HepG2 (cell line): ENCODE data around the gene ALK. TPM values are rescaled to one million over a fixed set of nuclear protein-coding genes. Genes with fewer than 3 reads are reported as not detected.

Experiments
- ATAC-seq: fragments of 200-7000 bp; cut with Tn5 transposase; 3 replicates; pipeline ENCODE4 v1.9.1; 2020; ENCODE audit warnings: mild to moderate bottlenecking, moderate library complexity
- BruUV-seq: library from RNA; stranded (reverse); fragments of 400-500 nt; replicated peaks from 2 replicates; lab custom pipeline; 2021; lab: Mats Ljungman, UMichigan
- CTCF ChIA-PET: fragments of 300-600 bp; formaldehyde crosslinking; extraction: SDS; loops from one replicate; lab custom pipeline; 2021; ENCODE audit warnings: low total read pairs, inconsistent platforms, low intra/inter-chr PET ratio; lab: Yijun Ruan, JAX
- POLR2A ChIA-PET: fragments of 350-600 bp; sonication (Branson Sonifier 250); formaldehyde crosslinking; loops from one replicate; lab custom pipeline; 2020; ENCODE audit warnings: antibody characterized with exemption, inconsistent platforms; lab: Yijun Ruan, JAX
- DNase-seq: peaks from one replicate; pipeline ENCODE4 v3.0.0-alpha.2; 2015; ENCODE audit warnings: low spot score
- FAIRE-seq: peaks from 3 replicates; lab custom pipeline; 2011; peaks lifted over from hg19 to GRCh38; lab: Jason Lieb, UNC
- H2AFZ ChIP-seq: one replicate; pipeline ENCODE4 v1.6.1; 2011; ENCODE audit warnings: low read length, inconsistent platforms
- H3K27ac ChIP-seq: fragments of 300-600 bp; 3 replicates; pipeline ENCODE4 v1.8.0; 2011; ENCODE audit warnings: mixed run types, mild to moderate bottlenecking, mixed read lengths, low read length, inconsistent platforms; ENCODE audit not compliant: insufficient read depth; ENCODE audit errors: extremely low read length
- H3K27me3 ChIP-seq, 2 experiments: fragments of 200-600 bp in 1 of 2; 2 replicates in 1 of 2; 3 replicates in 1 of 2; pipeline versions ENCODE4 v1.6.0 to v1.8.0; 2011; ENCODE audit warnings: low read length in 2 of 2, mild to moderate bottlenecking in 2 of 2, moderate library complexity in 2 of 2, inconsistent platforms in 1 of 2; ENCODE audit not compliant: insufficient read depth in 2 of 2, control insufficient read depth in 1 of 2
- H3K36me3 ChIP-seq, 2 experiments: fragments of 200-600 bp in 1 of 2; replicated peaks in 1 of 2; 2 replicates in 1 of 2; 3 replicates in 1 of 2; pipeline versions ENCODE4 v1.5.1 to v1.8.0; 2011; ENCODE audit warnings: low read length in 2 of 2, inconsistent platforms in 1 of 2; ENCODE audit not compliant: insufficient read depth in 2 of 2, control insufficient read depth in 1 of 2
- H3K4me1 ChIP-seq: 2 replicates; pipeline ENCODE4 v1.5.1; 2012; ENCODE audit warnings: low read length, inconsistent platforms; ENCODE audit not compliant: insufficient read depth
- H3K4me2 ChIP-seq: 2 replicates; pipeline ENCODE4 v1.6.0; 2011; ENCODE audit warnings: low read depth, low read length, inconsistent platforms
- H3K4me3 ChIP-seq, 3 experiments: fragments of 200-600 bp in 1 of 3; sonication (generic), shearing (Covaris generic) in 1 of 3; replicated peaks in 1 of 3; 2 replicates each; pipeline ENCODE4 v1.5.1; 2011 to 2016; ENCODE audit warnings: low read length in 3 of 3, inconsistent platforms in 2 of 3, low read depth in 2 of 3, mild to moderate bottlenecking in 2 of 3, control low read depth in 1 of 3, mixed read lengths in 1 of 3; ENCODE audit not compliant: insufficient read depth in 1 of 3
- H3K79me2 ChIP-seq: one replicate; pipeline ENCODE4 v1.6.1; 2011; ENCODE audit warnings: low read length, inconsistent platforms; ENCODE audit not compliant: insufficient read depth
- H3K9ac ChIP-seq: 2 replicates; pipeline ENCODE4 v1.6.0; 2011; ENCODE audit warnings: mild to moderate bottlenecking, low read depth, low read length, inconsistent platforms; ENCODE audit not compliant: insufficient read depth
- H3K9me3 ChIP-seq: 2 replicates; pipeline ENCODE4 v1.5.1; 2012; ENCODE audit warnings: mild to moderate bottlenecking, low read length
- H4K20me1 ChIP-seq: 2 replicates; pipeline ENCODE4 v1.6.0; 2011; ENCODE audit warnings: inconsistent platforms, mild to moderate bottlenecking, low read length, moderate library complexity; ENCODE audit not compliant: insufficient read depth
- GATAD1 ChIP-seq: IDR thresholded peaks from 2 replicates; pipeline ENCODE4 v1.6.1; 2016; ENCODE audit warnings: missing genetic modification reagents, missing compliant biosample characterization
- GTF3A ChIP-seq: sonication (generic); formaldehyde crosslinking; conservative IDR thresholded peaks from 2 replicates; pipeline ENCODE4 v1.4.0; 2020; ENCODE audit warnings: mild to moderate bottlenecking, missing genetic modification reagents
- KDM1A ChIP-seq: IDR thresholded peaks from 2 replicates; pipeline ENCODE4 v1.6.1; 2016; ENCODE audit warnings: missing compliant biosample characterization
- MAFF ChIP-seq: IDR thresholded peaks from 2 replicates; pipeline ENCODE4 v1.6.1; 2011; ENCODE audit warnings: low read depth, low read length, improper control_type of control experiment
- MAFK ChIP-seq, 2 experiments: IDR thresholded peaks in 1 of 2; conservative IDR thresholded peaks in 1 of 2; 2 replicates each; pipeline ENCODE4 v1.6.1; 2011; ENCODE audit warnings: improper control_type of control experiment in 2 of 2, low read length in 2 of 2
- ZC3H4 ChIP-seq: sonication (generic); formaldehyde crosslinking; IDR thresholded peaks from 2 replicates; pipeline ENCODE4 v1.4.0; 2020; ENCODE audit warnings: missing genetic modification reagents, borderline replicate concordance
- ZNF431 ChIP-seq: sonication (generic); formaldehyde crosslinking; IDR thresholded peaks from 2 replicates; pipeline ENCODE4 v1.9.0; 2022; ENCODE audit warnings: missing genetic modification reagents, low read depth, mild to moderate bottlenecking, borderline replicate concordance
- ZNF564 ChIP-seq: sonication (generic); formaldehyde crosslinking; IDR thresholded peaks from 2 replicates; pipeline ENCODE4 v1.8.1; 2023; ENCODE audit warnings: mild to moderate bottlenecking, missing genetic modification reagents
- WGBS: methylation state at CpG from one replicate; pipeline ENCODE4 v1.1.6; 2017; ENCODE audit warnings: low lambda C conversion rate; 5-methylcytosine and 5-hydroxymethylcytosine counted together
- in situ Hi-C: cut with HindIII; loops from 2 replicates; pipeline ENCODE4 v1.10.0; 2017; ENCODE audit warnings: low pct_unique_long_range_greater_than_20kb; ENCODE audit not compliant: extremely low pct_ligation_motif_present
- intact Hi-C: fragments of 100-400 bp; cut with micrococcal nuclease; formaldehyde crosslinking; loops from one replicate; pipeline ENCODE4 v1.10.0; 2022; ENCODE audit not compliant: unreplicated experiment
- polyA plus RNA-seq, 8 experiments: library from polyadenylated mRNA; depleted of rRNA in 3 of 8; stranded (reverse) in 7 of 8; unstranded in 1 of 8; fragments of >200 nt; fragmentation: Illumina TruSeq in 4 of 8; extraction: Trizol in 4 of 8; gene quantifications; 2 replicates each; pipeline versions ENCODE4 v1.2.1 to v1.2.3, GENCODE V29; 2011 to 2016; ENCODE audit warnings: low read depth in 4 of 8, missing spikeins in 1 of 8, mixed read lengths in 1 of 8; ENCODE audit not compliant: insufficient read depth in 1 of 8
- total RNA-seq, 5 experiments: library from RNA; depleted of rRNA; stranded (reverse); fragments of >200 nt; fragmentation: Illumina TruSeq; extraction: Trizol; gene quantifications; 2 replicates each; pipeline ENCODE4 v1.2.3, GENCODE V29; 2016; ENCODE audit warnings: low read depth in 1 of 5
- TF ChIP-seq, protein P1 (sequence below): sonication (generic); formaldehyde crosslinking; IDR thresholded peaks from 2 replicates; pipeline ENCODE4 v1.8.1; 2023; ENCODE audit warnings: missing genetic modification reagents, mild to moderate bottlenecking, borderline replicate concordance
- TF ChIP-seq, protein P2 (sequence below): sonication (generic); formaldehyde crosslinking; IDR thresholded peaks from 2 replicates; pipeline ENCODE4 v1.5.0; 2020; ENCODE audit warnings: mild to moderate bottlenecking, missing genetic modification reagents, borderline replicate concordance
- TF ChIP-seq, protein P3 (sequence below): IDR thresholded peaks from 2 replicates; pipeline ENCODE4 v1.6.1; 2016; ENCODE audit warnings: missing compliant biosample characterization, missing genetic modification reagents, borderline replicate concordance

ALK gene
- total and polyA plus RNA-seq, 2 of the 13 experiments (the other 11 are each of a cell fraction or from before 2014, with no cell fraction given), result not detected

DNA sequence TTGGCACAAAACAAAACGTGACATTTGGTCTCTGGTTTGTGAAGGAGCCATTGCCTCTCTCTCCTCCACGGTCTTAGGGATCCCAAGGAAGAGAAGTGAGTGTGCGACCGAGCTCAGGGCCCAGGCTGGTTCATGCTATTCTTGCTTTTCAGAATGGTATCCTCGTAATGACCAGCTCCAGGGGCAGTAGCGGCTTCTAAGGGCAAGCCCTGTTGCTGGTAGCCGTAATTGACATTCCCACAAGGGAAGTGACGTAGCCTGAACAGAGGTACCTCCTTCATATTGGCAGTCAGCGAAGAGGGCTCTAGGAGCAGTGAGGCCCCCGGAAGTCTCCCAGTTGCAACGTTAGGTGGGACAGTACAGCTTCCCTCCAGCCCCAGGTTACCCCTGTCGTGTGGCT is 728.3 kb downstream of the ALK start:
- WGBS, result 30% methylated on average over 10 of the region's 12 CpGs
- ChIA-PET CTCF (no interaction called here), POLR2A (no interaction called here)
- BruUV-seq, result no TSS peak
- Histone ChIP-seq H3K9ac (no peak overlapping the region), H3K4me3 (no peak overlapping the region), H3K27ac (no peak overlapping the region), H2AFZ (no peak overlapping the region), H3K27me3 (peaks cover 0 to 19% of the 10 kb centered on the region in 2 experiments; a peak in 3 of 5 replicates), H3K79me2 (no peaks in the 10 kb centered on the region), H3K4me2 (no peak overlapping the region), H3K36me3 (no peaks in the 10 kb centered on the region), H3K4me1 (no peaks in the 10 kb centered on the region), H3K9me3 (no peaks in the 10 kb centered on the region), H4K20me1 (no peaks in the 10 kb centered on the region)
- TF ChIP-seq GTF3A (CRISPR knock-in tag) (no peak), KDM1A (no peak)
- TF ChIP-seq, protein P1, sequence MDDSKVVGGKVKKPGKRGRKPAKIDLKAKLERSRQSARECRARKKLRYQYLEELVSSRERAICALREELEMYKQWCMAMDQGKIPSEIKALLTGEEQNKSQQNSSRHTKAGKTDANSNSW (CRISPR knock-in tag), result no peak
- TF ChIP-seq, protein P2, sequence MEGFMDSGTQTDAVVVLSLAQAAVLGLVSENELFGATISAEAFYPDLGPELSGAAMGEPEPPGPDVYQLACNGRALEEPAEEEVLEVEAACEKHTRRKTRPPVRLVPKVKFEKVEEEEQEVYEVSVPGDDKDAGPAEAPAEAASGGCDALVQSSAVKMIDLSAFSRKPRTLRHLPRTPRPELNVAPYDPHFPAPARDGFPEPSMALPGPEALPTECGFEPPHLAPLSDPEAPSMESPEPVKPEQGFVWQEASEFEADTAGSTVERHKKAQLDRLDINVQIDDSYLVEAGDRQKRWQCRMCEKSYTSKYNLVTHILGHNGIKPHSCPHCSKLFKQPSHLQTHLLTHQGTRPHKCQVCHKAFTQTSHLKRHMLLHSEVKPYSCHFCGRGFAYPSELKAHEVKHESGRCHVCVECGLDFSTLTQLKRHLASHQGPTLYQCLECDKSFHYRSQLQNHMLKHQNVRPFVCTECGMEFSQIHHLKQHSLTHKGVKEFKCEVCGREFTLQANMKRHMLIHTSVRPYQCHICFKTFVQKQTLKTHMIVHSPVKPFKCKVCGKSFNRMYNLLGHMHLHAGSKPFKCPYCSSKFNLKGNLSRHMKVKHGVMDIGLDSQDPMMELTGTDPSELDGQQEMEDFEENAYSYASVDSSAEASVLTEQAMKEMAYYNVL (CRISPR knock-in tag), result no peak
- ATAC-seq (no peak), FAIRE-seq (no peak), DNase-seq (no peak)
- in situ Hi-C loops, result loop anchor here (5.0 kb wide), 1 partner anchor 236 kb away; no protein-coding TSS in a partner anchor
- intact Hi-C loops, result no loop called here

DNA sequence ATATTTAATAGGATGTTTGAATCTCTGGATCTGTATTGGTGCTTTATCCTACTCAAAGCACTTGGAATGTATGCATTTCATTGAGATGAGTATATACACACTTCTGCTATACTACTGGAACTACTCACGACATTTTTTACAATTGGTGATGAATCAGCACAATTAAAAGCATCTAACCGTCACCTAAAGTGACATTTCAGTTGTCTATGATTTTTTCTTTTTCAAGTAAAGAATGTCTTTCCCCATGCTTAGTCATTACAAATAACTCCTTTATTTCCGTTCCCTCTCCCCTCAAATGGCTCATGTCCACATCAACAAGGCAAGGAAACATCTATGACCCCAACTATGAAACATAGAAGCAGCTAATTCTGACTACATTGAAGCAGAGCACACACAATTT is 728.9 kb downstream of the ALK start:
- no peak overlapping the region for H2AFZ ChIP-seq
- no peak overlapping the region for H3K9ac ChIP-seq
- CTCF ChIA-PET, result no interaction called here
- FAIRE-seq, result no peak
- no peaks in the 10 kb centered on the region for H3K4me1 ChIP-seq
- H3K4me2 ChIP-seq, result no peak overlapping the region
- no peak overlapping the region for H3K4me3 ChIP-seq
- H3K27me3 ChIP-seq, result peaks cover 0 to 19% of the 10 kb centered on the region in 2 experiments; a peak in 3 of 5 replicates
- H3K27ac ChIP-seq, result no peak overlapping the region
- H3K79me2 ChIP-seq, result no peaks in the 10 kb centered on the region
- in situ Hi-C loops (loop anchor here (5.0 kb wide), 1 partner anchor 235 kb away; no protein-coding TSS in a partner anchor), intact Hi-C loops (no loop called here)
- no peaks in the 10 kb centered on the region for H3K9me3 ChIP-seq
- no peak for ATAC-seq
- DNase-seq, result no peak
- no peaks in the 10 kb centered on the region for H3K36me3 ChIP-seq
- BruUV-seq, result no TSS peak
- H4K20me1 ChIP-seq, result no peaks in the 10 kb centered on the region
- no peak for TF ChIP-seq ZNF564 (CRISPR knock-in tag)
- no peak for TF ChIP-seq ZC3H4
- TF ChIP-seq, protein P3, sequence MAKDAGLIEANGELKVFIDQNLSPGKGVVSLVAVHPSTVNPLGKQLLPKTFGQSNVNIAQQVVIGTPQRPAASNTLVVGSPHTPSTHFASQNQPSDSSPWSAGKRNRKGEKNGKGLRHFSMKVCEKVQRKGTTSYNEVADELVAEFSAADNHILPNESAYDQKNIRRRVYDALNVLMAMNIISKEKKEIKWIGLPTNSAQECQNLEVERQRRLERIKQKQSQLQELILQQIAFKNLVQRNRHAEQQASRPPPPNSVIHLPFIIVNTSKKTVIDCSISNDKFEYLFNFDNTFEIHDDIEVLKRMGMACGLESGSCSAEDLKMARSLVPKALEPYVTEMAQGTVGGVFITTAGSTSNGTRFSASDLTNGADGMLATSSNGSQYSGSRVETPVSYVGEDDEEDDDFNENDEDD (CRISPR knock-in tag), result no peak
- no peak for TF ChIP-seq ZNF431
- TF ChIP-seq MAFF, result peak; percentile 72
- peak; percentile 75 to 83 for TF ChIP-seq MAFK (conservative IDR thresholded peaks at IDR 0.05 in 1 of 2, IDR thresholded peaks at IDR 0.05 in 1 of 2; ENCODE audit: low read length in 2 of 2)
- no peak for TF ChIP-seq GATAD1 (CRISPR knock-in tag)
- WGBS, result 4% methylated on average over 3 of the region's 3 CpGs
- POLR2A ChIA-PET, result no interaction called here
